Stimulated activated CD4-positive, alpha-beta T cell treated with anti-CD3 and anti-CD28 coated beads, Interleukin-12 subunit alpha, Interleukin-12 subunit beta, amount 100 ng/mL, for 24 hours (primary cell): ENCODE measurements around the gene CEP170B.

ENCODE experiments used
- DNase-seq, 2 experiments: peaks; one replicate each; pipeline ENCODE4 v3.0.0-alpha.2; 2020; ENCODE audit warnings: low read depth in 2 of 2

The CEP170B gene

GRCh38 chr14:104868060-104868740 lies 3.1 kb downstream of the CEP170B start:
- no peak for DNase-seq

- DNase-seq: no peak
Observed at GRCh38 chr14:104868811-104869572, 3.9 kb downstream of the CEP170B start.

- no peak for DNase-seq
Observed at GRCh38 chr14:104869669-104870367, 4.8 kb downstream of the CEP170B start.

GRCh38 chr14:104870368-104871144 lies 5.5 kb downstream of the CEP170B start:
- DNase-seq: peak in 1 of 2 experiments; percentile 38

- DNase-seq: no peak
Observed at GRCh38 chr14:104871145-104871655, 6.1 kb downstream of the CEP170B start.

GRCh38 chr14:104871656-104872468 lies 6.8 kb downstream of the CEP170B start:
- no peak for DNase-seq

GRCh38 chr14:104872469-104873341 lies 7.6 kb downstream of the CEP170B start:
- DNase-seq: no peak

GRCh38 chr14:104873380-104874055 lies 8.4 kb downstream of the CEP170B start:
- DNase-seq: no peak

GRCh38 chr14:104874110-104874531 lies 9.1 kb downstream of the CEP170B start:
- DNase-seq: no peak

GRCh38 chr14:104874571-104875411 lies 9.7 kb downstream of the CEP170B start:
- DNase-seq: no peak

- no peak for DNase-seq
Observed at GRCh38 chr14:104875412-104875751, 10.3 kb downstream of the CEP170B start.

- no peak for DNase-seq
Observed at GRCh38 chr14:104875811-104876210, 10.7 kb downstream of the CEP170B start.

GRCh38 chr14:104876251-104876699 lies 11.2 kb downstream of the CEP170B start:
- peak; percentile 12 to 32 for DNase-seq

GRCh38 chr14:104877066-104877805 lies 12.2 kb downstream of the CEP170B start:
- DNase-seq: no peak

- DNase-seq: no peak
Observed at GRCh38 chr14:104877806-104878550, 12.9 kb downstream of the CEP170B start.

GRCh38 chr14:104878582-104878981 lies 13.5 kb downstream of the CEP170B start:
- no peak for DNase-seq
